ENCODE data around the gene USP36. TPM values are rescaled to one million over a fixed set of nuclear protein-coding genes. Genes with fewer than 3 reads are reported as not detected.

USP36 gene
- 52.6 to 60.5 TPM (median 55.6 TPM) in 5 replicates for total RNA-seq (2022; extraction: Qiagen RNA extraction)

DNA sequence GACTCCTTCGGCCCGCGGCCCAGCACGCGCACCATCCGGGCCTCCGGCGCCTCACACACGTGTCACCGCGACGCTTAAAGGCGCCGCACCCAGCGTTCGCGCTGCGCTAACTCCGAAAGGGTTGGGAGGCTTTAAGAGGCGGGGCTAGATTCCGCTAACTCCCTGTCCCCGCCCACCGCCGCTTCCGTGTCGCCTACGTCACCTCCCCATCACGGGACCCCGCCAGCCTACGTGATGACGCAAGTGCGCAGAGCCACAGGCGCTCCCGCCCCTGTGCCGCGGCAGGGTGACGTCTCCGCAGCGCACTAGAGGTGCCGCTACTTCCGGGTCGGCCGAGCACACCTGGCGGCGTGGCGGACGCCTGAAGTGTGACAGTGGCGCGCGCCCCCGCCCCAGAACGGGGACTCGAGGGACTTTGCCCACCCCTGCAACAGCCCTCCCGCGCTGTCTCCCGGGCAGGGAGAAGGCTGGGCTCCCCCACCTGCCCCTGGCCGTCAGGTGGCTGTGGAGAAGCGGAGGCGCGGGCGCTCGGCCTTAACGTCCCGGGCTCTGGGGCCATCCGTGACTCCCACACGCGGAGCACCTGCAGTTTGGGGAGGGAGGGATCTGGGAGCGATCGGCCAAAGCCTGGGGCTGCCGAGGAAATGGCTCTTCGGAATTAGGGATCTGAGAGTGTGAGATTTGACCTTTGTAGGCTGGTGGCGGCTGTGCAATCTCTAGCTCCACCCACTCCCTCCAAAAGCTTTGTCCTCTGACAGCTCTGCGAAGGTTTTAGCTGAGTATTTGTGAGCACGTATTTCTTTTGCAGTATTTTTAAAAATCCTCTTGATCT is at the start of gene USP36:
TSS of gene USP36 (minus strand) at position 35 of the 832 bp plus-strand sequence. CDS start 4,451 bp downstream, outside the sequence.

DNA sequence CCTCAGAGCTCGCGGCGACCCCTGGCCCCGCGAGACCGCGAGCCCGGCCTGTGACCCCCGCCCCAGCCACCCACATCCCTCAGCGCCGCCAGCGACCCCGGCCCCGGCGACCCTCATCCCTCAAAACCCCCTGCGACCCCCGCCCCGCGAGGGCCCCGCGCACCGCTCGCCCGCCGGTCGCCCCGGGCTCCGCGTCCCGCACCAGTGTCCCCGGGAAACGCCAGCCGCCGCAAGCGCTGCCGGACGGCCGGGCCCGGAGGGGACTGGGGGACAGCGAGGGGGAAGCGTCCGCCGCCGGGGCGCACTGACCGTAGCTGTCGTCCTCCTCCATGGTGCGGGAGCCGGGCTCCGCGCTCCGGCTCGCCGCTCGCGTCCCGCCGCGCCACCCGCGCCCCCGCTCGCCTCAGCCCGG is 58.7 kb downstream of the USP36 start, which contains the start of gene CYTH1:
TSS of gene CYTH1 (minus strand) at position 381 of the 412 bp plus-strand sequence. CDS start at position 331, 50 bp downstream.

Other genes with a start within 250 kb of the USP36 start
- gene CYTH1, start 58.5 kb downstream of the USP36 start, total RNA-seq (2022; extraction: Qiagen RNA extraction): 59.8 to 87.9 TPM (median 64.0 TPM) in 5 replicates
- 0.37 to 0.44 TPM (median 0.41 TPM) in 5 replicates for gene CEP295NL, start 62.4 kb upstream of the USP36 start, total RNA-seq (2022; extraction: Qiagen RNA extraction)
- 190 to 245 TPM (median 225 TPM) in 5 replicates for gene TIMP2, start 84.6 kb upstream of the USP36 start, total RNA-seq (2022; extraction: Qiagen RNA extraction)
- gene LGALS3BP, start 139.1 kb upstream of the USP36 start, total RNA-seq (2022; extraction: Qiagen RNA extraction): 67.1 to 87.7 TPM (median 79.2 TPM) in 5 replicates
- 77.2 to 92.2 TPM (median 83.8 TPM) in 5 replicates for gene CANT1, start 168.9 kb upstream of the USP36 start, total RNA-seq (2022; extraction: Qiagen RNA extraction)
- 45.9 to 57.7 TPM (median 49.2 TPM) in 5 replicates for gene C1QTNF1, start 183.4 kb upstream of the USP36 start, total RNA-seq (2022; extraction: Qiagen RNA extraction)
- 12.5 to 17.9 TPM (median 15.1 TPM) in 5 replicates for gene ENGASE, start 234.0 kb upstream of the USP36 start, total RNA-seq (2022; extraction: Qiagen RNA extraction)